Neural cell (in vitro differentiated cells): ENCODE results near the gene PTPRU. TPM values are rescaled to one million over a fixed set of nuclear protein-coding genes. Genes with fewer than 3 reads are reported as not detected.

Source experiments
- H2AFZ ChIP-seq: fragments of 200-600, 300-800 bp; sonication (generic), shearing (Covaris generic); 2 replicates; pipeline ENCODE4 v1.6.0; 2014; ENCODE audit warnings: low read depth, mild to moderate bottlenecking, antibody characterized with exemption, low read length, moderate library complexity
- H3F3A ChIP-seq: fragments of 200-600 bp; shearing (Covaris generic); 2 replicates; pipeline ENCODE4 v1.6.1; 2016; ENCODE audit warnings: mild to moderate bottlenecking, moderate library complexity, mixed read lengths, antibody characterized with exemption, low read length; ENCODE audit not compliant: insufficient read depth, poor library complexity, severe bottlenecking
- H3K27ac ChIP-seq: fragments of 200-600, 300-800 bp; sonication (generic), shearing (Covaris generic); 2 replicates; pipeline ENCODE4 v1.5.1; 2014; ENCODE audit warnings: mild to moderate bottlenecking, low read length, moderate library complexity
- H3K27me3 ChIP-seq: fragments of 300-800, 200-600 bp; sonication (generic), shearing (Covaris generic); 2 replicates; pipeline ENCODE4 v1.6.0; 2014; ENCODE audit warnings: mild to moderate bottlenecking, low read depth, low read length, moderate library complexity; ENCODE audit not compliant: insufficient read depth
- H3K36me3 ChIP-seq: fragments of 300-800, 200-600 bp; sonication (generic), shearing (Covaris generic); 2 replicates; pipeline ENCODE4 v1.5.1; 2014; ENCODE audit warnings: mild to moderate bottlenecking, antibody characterized with exemption, low read length, moderate library complexity; ENCODE audit not compliant: insufficient read depth
- H3K4me2 ChIP-seq: fragments of 300-800, 200-600 bp; sonication (generic), shearing (Covaris generic); 2 replicates; pipeline ENCODE4 v1.6.0; 2014; ENCODE audit warnings: mild to moderate bottlenecking, low read length
- H3K4me3 ChIP-seq: fragments of 300-800, 200-600 bp; sonication (generic), shearing (Covaris generic); 2 replicates; pipeline ENCODE4 v1.5.1; 2014; ENCODE audit warnings: mild to moderate bottlenecking, low read length, moderate library complexity
- H3K79me2 ChIP-seq: fragments of 200-600 bp; shearing (Covaris generic); replicated peaks from 2 replicates; pipeline ENCODE4 v1.6.0; 2014; ENCODE audit warnings: mild to moderate bottlenecking, low read length, moderate library complexity; ENCODE audit not compliant: insufficient read depth
- H3K9ac ChIP-seq: fragments of 300-800, 200-600 bp; sonication (generic), shearing (Covaris generic); 2 replicates; pipeline ENCODE4 v1.6.1; 2016; ENCODE audit warnings: mild to moderate bottlenecking, low read length, mixed read lengths
- H3K9me2 ChIP-seq: fragments of 200-600 bp; shearing (Covaris generic); 2 replicates; pipeline ENCODE4 v1.6.1; 2016; ENCODE audit warnings: mild to moderate bottlenecking, low read length, mixed read lengths; ENCODE audit not compliant: insufficient read depth
- H3K9me3 ChIP-seq: fragments of 200-600, 300-800 bp; sonication (generic), shearing (Covaris generic); 2 replicates; pipeline ENCODE4 v1.6.1; 2016; ENCODE audit warnings: mild to moderate bottlenecking, mixed run types, low read length, moderate library complexity, mixed read lengths
- H4K20me1 ChIP-seq: fragments of 200-600 bp; shearing (Covaris generic); 2 replicates; pipeline ENCODE4 v1.6.1; 2016; ENCODE audit warnings: mild to moderate bottlenecking, mixed run types; ENCODE audit not compliant: insufficient read depth
- EP300 ChIP-seq: fragments of 450-650 bp; conservative IDR thresholded peaks from 2 replicates; pipeline ENCODE4 v1.6.1; 2014; ENCODE audit warnings: antibody characterized with exemption, mild to moderate bottlenecking, moderate library complexity; ENCODE audit not compliant: poor library complexity, severe bottlenecking
- EZH2 ChIP-seq: fragments of 200-600, 300-800 bp; shearing (Covaris generic), sonication (generic); IDR thresholded peaks from 2 replicates; pipeline ENCODE4 v1.6.1; 2014; ENCODE audit warnings: antibody characterized with exemption, low read length, borderline replicate concordance, mild to moderate bottlenecking; ENCODE audit not compliant: insufficient read depth, poor library complexity, severe bottlenecking
- MXI1 ChIP-seq: fragments of 450-650 bp; conservative IDR thresholded peaks from 2 replicates; pipeline ENCODE4 v1.6.1; 2014; ENCODE audit warnings: antibody characterized with exemption, mild to moderate bottlenecking; ENCODE audit not compliant: poor library complexity, severe bottlenecking
- POLR2AphosphoS5 ChIP-seq: IDR thresholded peaks from 2 replicates; pipeline ENCODE4 v1.6.1; 2012
- RAD21 ChIP-seq: fragments of 450-650 bp; conservative IDR thresholded peaks from 2 replicates; pipeline ENCODE4 v1.6.1; 2014; ENCODE audit warnings: antibody characterized with exemption, mild to moderate bottlenecking, moderate library complexity
- SMC3 ChIP-seq: fragments of 450-650 bp; conservative IDR thresholded peaks from 2 replicates; pipeline ENCODE4 v1.6.1; 2014; ENCODE audit warnings: antibody characterized with exemption, mild to moderate bottlenecking, moderate library complexity; ENCODE audit not compliant: poor library complexity
- TAF1 ChIP-seq: IDR thresholded peaks from 2 replicates; pipeline ENCODE4 v1.6.1; 2012; ENCODE audit warnings: low read depth
- polyA plus RNA-seq: library from polyadenylated mRNA; depleted of rRNA; stranded (reverse); fragments of >200 nt; gene quantifications from 2 replicates; pipeline ENCODE4 v1.2.3, GENCODE V29; 2014
- TF ChIP-seq, protein P1 (sequence below): fragments of 450-650 bp; IDR thresholded peaks from 2 replicates; pipeline ENCODE4 v1.5.1; 2014; ENCODE audit warnings: antibody characterized with exemption, mild to moderate bottlenecking, moderate library complexity; ENCODE audit not compliant: poor library complexity, severe bottlenecking
- TF ChIP-seq, protein P2 (sequence below): IDR thresholded peaks from 2 replicates; pipeline ENCODE4 v1.6.1; 2012; ENCODE audit warnings: borderline replicate concordance

Gene PTPRU
- polyA plus RNA-seq, 1 donor from 2014 or later, result 5.0 TPM

DNA sequence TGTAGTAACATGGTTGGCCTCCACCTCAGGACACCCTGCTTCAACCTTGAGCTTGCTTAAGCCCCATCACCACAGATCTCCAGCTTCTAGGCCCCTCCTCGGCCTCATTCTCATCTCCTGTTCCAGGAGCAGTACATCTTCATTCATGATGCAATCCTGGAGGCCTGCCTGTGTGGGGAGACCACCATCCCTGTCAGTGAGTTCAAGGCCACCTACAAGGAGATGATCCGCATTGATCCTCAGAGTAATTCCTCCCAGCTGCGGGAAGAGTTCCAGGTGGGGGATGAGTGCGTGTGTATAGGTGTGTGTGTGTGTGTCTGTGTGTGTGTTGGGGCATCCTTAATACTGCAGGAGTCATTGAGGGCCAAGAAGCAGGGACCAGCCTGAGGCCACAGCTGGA is 79.6 kb downstream of the PTPRU start:
- no peaks in the 10 kb centered on the region for H3K9me3 ChIP-seq
- TF ChIP-seq EZH2 (no peak), POLR2AphosphoS5 (no peak), SMC3 (no peak), RAD21 (no peak), TAF1 (no peak), MXI1 (no peak), EP300 (no peak)
- TF ChIP-seq, protein P1, sequence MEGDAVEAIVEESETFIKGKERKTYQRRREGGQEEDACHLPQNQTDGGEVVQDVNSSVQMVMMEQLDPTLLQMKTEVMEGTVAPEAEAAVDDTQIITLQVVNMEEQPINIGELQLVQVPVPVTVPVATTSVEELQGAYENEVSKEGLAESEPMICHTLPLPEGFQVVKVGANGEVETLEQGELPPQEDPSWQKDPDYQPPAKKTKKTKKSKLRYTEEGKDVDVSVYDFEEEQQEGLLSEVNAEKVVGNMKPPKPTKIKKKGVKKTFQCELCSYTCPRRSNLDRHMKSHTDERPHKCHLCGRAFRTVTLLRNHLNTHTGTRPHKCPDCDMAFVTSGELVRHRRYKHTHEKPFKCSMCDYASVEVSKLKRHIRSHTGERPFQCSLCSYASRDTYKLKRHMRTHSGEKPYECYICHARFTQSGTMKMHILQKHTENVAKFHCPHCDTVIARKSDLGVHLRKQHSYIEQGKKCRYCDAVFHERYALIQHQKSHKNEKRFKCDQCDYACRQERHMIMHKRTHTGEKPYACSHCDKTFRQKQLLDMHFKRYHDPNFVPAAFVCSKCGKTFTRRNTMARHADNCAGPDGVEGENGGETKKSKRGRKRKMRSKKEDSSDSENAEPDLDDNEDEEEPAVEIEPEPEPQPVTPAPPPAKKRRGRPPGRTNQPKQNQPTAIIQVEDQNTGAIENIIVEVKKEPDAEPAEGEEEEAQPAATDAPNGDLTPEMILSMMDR, result no peak
- TF ChIP-seq, protein P2, sequence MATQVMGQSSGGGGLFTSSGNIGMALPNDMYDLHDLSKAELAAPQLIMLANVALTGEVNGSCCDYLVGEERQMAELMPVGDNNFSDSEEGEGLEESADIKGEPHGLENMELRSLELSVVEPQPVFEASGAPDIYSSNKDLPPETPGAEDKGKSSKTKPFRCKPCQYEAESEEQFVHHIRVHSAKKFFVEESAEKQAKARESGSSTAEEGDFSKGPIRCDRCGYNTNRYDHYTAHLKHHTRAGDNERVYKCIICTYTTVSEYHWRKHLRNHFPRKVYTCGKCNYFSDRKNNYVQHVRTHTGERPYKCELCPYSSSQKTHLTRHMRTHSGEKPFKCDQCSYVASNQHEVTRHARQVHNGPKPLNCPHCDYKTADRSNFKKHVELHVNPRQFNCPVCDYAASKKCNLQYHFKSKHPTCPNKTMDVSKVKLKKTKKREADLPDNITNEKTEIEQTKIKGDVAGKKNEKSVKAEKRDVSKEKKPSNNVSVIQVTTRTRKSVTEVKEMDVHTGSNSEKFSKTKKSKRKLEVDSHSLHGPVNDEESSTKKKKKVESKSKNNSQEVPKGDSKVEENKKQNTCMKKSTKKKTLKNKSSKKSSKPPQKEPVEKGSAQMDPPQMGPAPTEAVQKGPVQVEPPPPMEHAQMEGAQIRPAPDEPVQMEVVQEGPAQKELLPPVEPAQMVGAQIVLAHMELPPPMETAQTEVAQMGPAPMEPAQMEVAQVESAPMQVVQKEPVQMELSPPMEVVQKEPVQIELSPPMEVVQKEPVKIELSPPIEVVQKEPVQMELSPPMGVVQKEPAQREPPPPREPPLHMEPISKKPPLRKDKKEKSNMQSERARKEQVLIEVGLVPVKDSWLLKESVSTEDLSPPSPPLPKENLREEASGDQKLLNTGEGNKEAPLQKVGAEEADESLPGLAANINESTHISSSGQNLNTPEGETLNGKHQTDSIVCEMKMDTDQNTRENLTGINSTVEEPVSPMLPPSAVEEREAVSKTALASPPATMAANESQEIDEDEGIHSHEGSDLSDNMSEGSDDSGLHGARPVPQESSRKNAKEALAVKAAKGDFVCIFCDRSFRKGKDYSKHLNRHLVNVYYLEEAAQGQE, result no peak
- H3K27me3 ChIP-seq, result no peaks in the 10 kb centered on the region
- no peaks in the 10 kb centered on the region for H4K20me1 ChIP-seq
- no peak overlapping the region for H2AFZ ChIP-seq
- H3K9ac ChIP-seq, result no peak overlapping the region
- H3K27ac ChIP-seq, result no peak overlapping the region
- no peak overlapping the region for H3K4me2 ChIP-seq
- H3K9me2 ChIP-seq, result no peaks in the 10 kb centered on the region
- no peaks in the 10 kb centered on the region for H3K36me3 ChIP-seq
- no peaks in the 10 kb centered on the region for H3F3A ChIP-seq
- H3K79me2 ChIP-seq, result no peaks in the 10 kb centered on the region
- H3K4me3 ChIP-seq, result no peak overlapping the region

DNA sequence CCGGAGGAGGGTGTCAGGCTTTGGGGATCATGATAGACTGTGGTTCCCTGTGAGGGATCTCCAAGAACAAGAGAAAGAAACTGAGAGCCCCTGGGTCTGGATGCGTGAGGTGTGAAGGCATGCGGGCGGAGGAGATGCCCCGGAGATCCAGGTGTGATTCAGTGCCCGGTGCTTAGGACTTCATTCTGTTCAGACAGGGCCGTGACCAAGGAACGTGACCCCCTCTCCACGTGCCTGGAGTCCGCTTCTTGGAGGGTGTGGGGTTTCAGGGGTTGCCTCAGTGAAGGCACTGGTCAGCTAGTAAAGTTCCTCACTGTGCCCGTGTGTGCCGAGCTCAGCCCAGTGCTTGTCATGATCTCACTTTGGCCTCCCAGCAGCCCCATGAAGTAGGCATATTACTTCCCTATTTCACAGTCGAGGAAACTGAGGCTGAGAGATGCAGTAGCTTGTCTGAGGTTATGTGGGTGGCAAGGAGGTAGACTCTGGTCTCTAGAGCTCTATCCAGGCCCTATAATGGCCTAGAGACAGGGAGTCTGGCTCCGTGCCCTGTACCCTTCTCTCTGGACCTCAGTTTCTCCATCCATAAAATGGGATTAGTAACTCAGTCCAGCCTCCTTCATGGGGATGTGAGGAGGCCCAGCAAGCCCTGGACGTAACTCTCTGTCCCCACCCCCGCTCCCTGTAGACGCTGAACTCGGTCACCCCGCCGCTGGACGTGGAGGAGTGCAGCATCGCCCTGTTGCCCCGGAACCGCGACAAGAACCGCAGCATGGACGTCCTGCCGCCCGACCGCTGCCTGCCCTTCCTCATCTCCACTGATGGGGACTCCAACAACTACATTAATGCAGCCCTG is 81.0 kb downstream of the PTPRU start:
- no peak overlapping the region for H3K4me2 ChIP-seq
- no peak overlapping the region for H3K4me3 ChIP-seq
- no peaks in the 10 kb centered on the region for H3K9me3 ChIP-seq
- no peaks in the 10 kb centered on the region for H3K36me3 ChIP-seq
- H3K27me3 ChIP-seq, result no peaks in the 10 kb centered on the region
- no peaks in the 10 kb centered on the region for H3K79me2 ChIP-seq
- no peak overlapping the region for H3K9ac ChIP-seq
- H4K20me1 ChIP-seq, result no peaks in the 10 kb centered on the region
- H3F3A ChIP-seq, result no peaks in the 10 kb centered on the region
- H3K9me2 ChIP-seq, result no peaks in the 10 kb centered on the region
- H3K27ac ChIP-seq, result no peak overlapping the region
- TF ChIP-seq TAF1 (no peak), MXI1 (no peak), SMC3 (no peak), EP300 (no peak), POLR2AphosphoS5 (no peak)
- no peak overlapping the region for H2AFZ ChIP-seq
